HG02885 (cell line): ENCODE results near the gene RIMKLA.

Source experiments
- ATAC-seq: cut with Tn5 transposase; IDR thresholded peaks from one replicate; pipeline ENCODE4 v1.9.1; 2021; ENCODE audit warnings: mild to moderate bottlenecking; ENCODE audit not compliant: unreplicated experiment, poor library complexity

Gene RIMKLA

DNA sequence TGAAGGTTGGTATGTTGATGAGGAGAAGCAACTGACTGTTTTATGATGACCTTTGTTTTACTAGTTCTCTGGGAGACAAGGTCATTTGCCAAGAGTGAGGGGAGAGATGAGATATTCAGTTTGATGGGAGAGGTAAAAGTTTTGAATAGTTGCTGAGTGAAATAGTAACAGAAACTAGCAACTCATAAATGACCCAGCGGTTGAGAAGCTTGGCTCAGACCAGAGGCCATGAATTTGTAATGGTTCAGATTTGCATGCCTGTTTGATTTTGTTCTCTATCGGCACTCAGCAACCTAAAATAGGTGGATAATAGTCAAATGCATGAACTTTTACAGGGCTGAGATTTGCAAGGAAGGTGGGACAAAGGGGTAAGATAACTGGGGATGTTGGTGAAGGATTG lies 89.1 kb downstream of the RIMKLA start:
- no peak for ATAC-seq
